IMR-90 (cell line): ENCODE data around the gene TXLNA. TPM values are rescaled to one million over a fixed set of nuclear protein-coding genes. Genes with fewer than 3 reads are reported as not detected.

Source experiments
- ATAC-seq: fragments of 200-7000 bp; cut with Tn5 transposase; 2 replicates; pipeline ENCODE4 v1.9.1; 2020; ENCODE audit warnings: low read depth, mild to moderate bottlenecking, moderate library complexity
- BruUV-seq: library from RNA; stranded (reverse); fragments of 400-500 nt; replicated peaks from 2 replicates; lab custom pipeline; 2021; lab: Mats Ljungman, UMichigan
- CTCF ChIA-PET: fragments of 300-600 bp; formaldehyde crosslinking; extraction: SDS; loops from one replicate; lab custom pipeline; 2021; ENCODE audit warnings: antibody characterized with exemption; lab: Yijun Ruan, JAX
- POLR2A ChIA-PET: fragments of 300-600 bp; sonication (Branson Sonifier 250); formaldehyde crosslinking; loops from one replicate; lab custom pipeline; 2022; ENCODE audit warnings: antibody characterized with exemption; ENCODE audit not compliant: unreplicated experiment; lab: Charles Lee
- DNase-seq: peaks from one replicate; pipeline ENCODE4 v3.0.0; 2013
- H2AFZ ChIP-seq: replicated peaks from 2 replicates; pipeline ENCODE3; 2013; ENCODE audit warnings: low read length, mild to moderate bottlenecking; ENCODE audit not compliant: poor library complexity
- H2AK5ac ChIP-seq: 2 replicates; pipeline ENCODE4 v1.6.1; 2013; ENCODE audit warnings: low read depth, low read length, inconsistent platforms
- H2AK9ac ChIP-seq: replicated peaks from 2 replicates; pipeline ENCODE3; 2013; ENCODE audit warnings: mild to moderate bottlenecking, low read depth, low read length, moderate library complexity; ENCODE audit not compliant: poor library complexity
- H2BK120ac ChIP-seq: 2 replicates; pipeline ENCODE4 v1.6.1; 2013; ENCODE audit warnings: low read depth, low read length, inconsistent platforms
- H2BK15ac ChIP-seq: 3 replicates; pipeline ENCODE4 v1.6.1; 2013; ENCODE audit warnings: low read depth, low read length, inconsistent platforms
- H2BK20ac ChIP-seq: 2 replicates; pipeline ENCODE4 v1.6.1; 2013; ENCODE audit warnings: low read depth, mild to moderate bottlenecking, inconsistent platforms, low read length, moderate library complexity
- H2BK5ac ChIP-seq: 2 replicates; pipeline ENCODE4 v1.6.1; 2013; ENCODE audit warnings: mild to moderate bottlenecking, low read depth, low read length, inconsistent platforms; ENCODE audit not compliant: poor library complexity, severe bottlenecking
- H3K14ac ChIP-seq: replicated peaks from 2 replicates; pipeline ENCODE4 v1.6.1; 2013; ENCODE audit warnings: low read depth, low read length, inconsistent platforms
- H3K18ac ChIP-seq: 2 replicates; pipeline ENCODE4 v1.6.1; 2013; ENCODE audit warnings: low read depth, low read length, control low read depth
- H3K23ac ChIP-seq: 2 replicates; pipeline ENCODE4 v1.6.1; 2013; ENCODE audit warnings: low read depth, low read length, inconsistent platforms
- H3K27ac ChIP-seq: 2 replicates; pipeline ENCODE4 v1.5.1; 2013; ENCODE audit warnings: mild to moderate bottlenecking, control low read depth, low read length; ENCODE audit not compliant: insufficient read depth
- H3K27me3 ChIP-seq: 2 replicates; pipeline ENCODE4 v1.6.1; 2013; ENCODE audit warnings: low read length; ENCODE audit not compliant: control insufficient read depth, insufficient read depth
- H3K36me3 ChIP-seq: 2 replicates; pipeline ENCODE4 v1.6.1; 2013; ENCODE audit warnings: low read length, mixed read lengths; ENCODE audit not compliant: control insufficient read depth, insufficient read depth
- H3K4ac ChIP-seq: 2 replicates; pipeline ENCODE4 v1.6.1; 2013; ENCODE audit warnings: low read depth, low read length, inconsistent platforms
- H3K4me1 ChIP-seq: 2 replicates; pipeline ENCODE4 v1.6.1; 2013; ENCODE audit warnings: low read length, mixed read lengths; ENCODE audit not compliant: control insufficient read depth, insufficient read depth
- H3K4me2 ChIP-seq: 2 replicates; pipeline ENCODE4 v1.6.1; 2013; ENCODE audit warnings: low read depth, mild to moderate bottlenecking, control low read depth, low read length, moderate library complexity
- H3K4me3 ChIP-seq: 2 replicates; pipeline ENCODE4 v1.5.1; 2013; ENCODE audit warnings: low read depth, mild to moderate bottlenecking, control low read depth, low read length, moderate library complexity; ENCODE audit not compliant: insufficient read depth
- H3K56ac ChIP-seq: 2 replicates; pipeline ENCODE4 v1.6.1; 2013; ENCODE audit warnings: low read length, inconsistent platforms; ENCODE audit not compliant: insufficient read depth; ENCODE audit errors: extremely low read depth
- H3K79me1 ChIP-seq, 2 experiments: 2 replicates each; pipeline ENCODE4 v1.6.1; 2013; ENCODE audit warnings: low read length in 2 of 2, inconsistent platforms in 1 of 2, low read depth in 1 of 2
- H3K9ac ChIP-seq: 2 replicates; pipeline ENCODE4 v1.6.1; 2013; ENCODE audit warnings: low read depth, low read length, control low read depth
- H3K9me1 ChIP-seq: 2 replicates; pipeline ENCODE4 v1.6.1; 2013; ENCODE audit warnings: low read length, inconsistent platforms; ENCODE audit not compliant: insufficient read depth
- H3K9me3 ChIP-seq: 2 replicates; pipeline ENCODE4 v1.6.1; 2013; ENCODE audit warnings: low read length; ENCODE audit not compliant: control insufficient read depth, insufficient read depth
- H4K20me1 ChIP-seq: 2 replicates; pipeline ENCODE4 v1.6.1; 2013; ENCODE audit warnings: low read length, inconsistent platforms; ENCODE audit not compliant: insufficient read depth
- H4K5ac ChIP-seq: 2 replicates; pipeline ENCODE4 v1.6.1; 2013; ENCODE audit warnings: mild to moderate bottlenecking, low read depth, low read length, control low read depth
- H4K8ac ChIP-seq, 2 experiments: 2 replicates each; pipeline ENCODE4 v1.6.1; 2013; ENCODE audit warnings: low read depth in 2 of 2, low read length in 2 of 2, control low read depth in 1 of 2, inconsistent platforms in 1 of 2
- H4K91ac ChIP-seq: 2 replicates; pipeline ENCODE4 v1.6.1; 2013; ENCODE audit warnings: low read depth, low read length, inconsistent platforms; ENCODE audit not compliant: insufficient read depth
- BHLHE40 ChIP-seq: fragments of 150-350 bp; IDR thresholded peaks from 2 replicates; pipeline ENCODE4 v1.6.1; 2016; ENCODE audit warnings: mild to moderate bottlenecking, low read depth, low read length
- CTCF ChIP-seq: conservative IDR thresholded peaks from 2 replicates; pipeline ENCODE4 v1.5.1; 2012; ENCODE audit warnings: mild to moderate bottlenecking, low read depth, low read length, improper control_type of control experiment
- MAFK ChIP-seq: IDR thresholded peaks from 2 replicates; pipeline ENCODE4 v1.6.1; 2012; ENCODE audit warnings: low read depth, low read length, improper control_type of control experiment
- MAZ ChIP-seq: IDR thresholded peaks from 2 replicates; pipeline ENCODE4 v1.6.1; 2012; ENCODE audit warnings: low read depth, mild to moderate bottlenecking, low read length, improper control_type of control experiment, moderate library complexity, borderline replicate concordance
- POLR2A ChIP-seq: IDR thresholded peaks from 2 replicates; pipeline ENCODE4 v1.6.1; 2012; ENCODE audit warnings: mild to moderate bottlenecking, low read depth, low read length
- RAD21 ChIP-seq: IDR thresholded peaks from 2 replicates; pipeline ENCODE4 v1.6.1; 2012; ENCODE audit warnings: low read length, improper control_type of control experiment
- USF2 ChIP-seq: fragments of 150-350 bp; IDR thresholded peaks from 2 replicates; pipeline ENCODE4 v1.6.1; 2017; ENCODE audit warnings: mild to moderate bottlenecking, antibody characterized with exemption, low read length, low read depth
- WGBS, 2 experiments: methylation state at CpG; one replicate each; pipeline versions ENCODE4 v1.1.5 to v1.1.7; 2013; ENCODE audit warnings: missing lambda C conversion rate in 2 of 2; ENCODE audit not compliant: insufficient read length in 1 of 2; ENCODE audit errors: extremely low coverage in 2 of 2; 5-methylcytosine and 5-hydroxymethylcytosine counted together
- dilution Hi-C: fragments of 300-500 bp; cut with HindIII; formaldehyde crosslinking; loops from one replicate; pipeline ENCODE4 v1.14.3; 2018; ENCODE audit warnings: low sequenced_read_pairs; ENCODE audit not compliant: unreplicated experiment
- in situ Hi-C: fragments of 300-500 bp; cut with MboI; formaldehyde crosslinking; loops from 3 replicates; pipeline ENCODE4 v1.14.3; 2019; ENCODE audit warnings: low sequenced_read_pairs, inconsistent platforms, mixed read lengths
- intact Hi-C: fragments of 100-400 bp; cut with micrococcal nuclease; formaldehyde crosslinking; loops from 2 replicates; pipeline ENCODE4 v1.10.0; 2022
- polyA plus RNA-seq, 3 experiments: library from polyadenylated mRNA; depleted of rRNA; stranded (reverse); fragments of >200 nt; gene quantifications; 2 replicates each; pipeline ENCODE4 v1.2.3, GENCODE V29; 2012; ENCODE audit warnings: low replicate concordance in 1 of 3
- total RNA-seq: library from RNA; depleted of rRNA; stranded (reverse); fragments of >200 nt; gene quantifications from 2 replicates; pipeline ENCODE4 v1.2.3, GENCODE V29; 2012

TXLNA gene
- total and polyA plus RNA-seq, 2 of the 4 experiments (the other 2 are of a cell fraction), result 47.6 to 102 TPM

DNA sequence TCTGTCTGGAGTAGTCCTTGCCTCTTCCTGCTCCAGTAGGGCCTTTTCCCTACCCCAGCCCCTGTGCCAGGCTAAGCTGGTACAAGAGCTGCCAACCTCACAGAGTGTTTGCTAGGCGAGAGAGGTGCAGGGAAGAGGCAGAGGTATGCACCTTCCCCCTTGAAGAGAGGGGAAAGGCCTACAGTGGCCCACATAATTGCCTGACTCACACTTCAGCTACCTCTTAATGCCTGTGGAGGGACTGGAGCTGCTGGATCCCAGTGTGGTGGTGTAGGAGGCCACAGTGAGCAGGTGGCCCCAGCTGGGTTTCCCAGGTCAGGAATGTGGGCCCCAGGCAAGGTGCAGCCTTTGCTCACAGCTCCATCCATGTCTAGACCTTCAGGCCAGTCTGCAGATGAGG, 17.6 kb downstream of the TXLNA start:
- no TSS peak for BruUV-seq
- no peak overlapping the region for H3K4ac ChIP-seq
- no peak overlapping the region for H3K4me3 ChIP-seq
- H2BK5ac ChIP-seq, result no peak overlapping the region
- H3K4me1 ChIP-seq, result peaks cover 31% of the 10 kb centered on the region
- H3K4me2 ChIP-seq, result no peak overlapping the region
- no CpG with 5 or more reads among the region's 1 CpG for WGBS, 2 experiments
- H2AK9ac ChIP-seq, result no peak overlapping the region
- in situ Hi-C loops (no loop called here), intact Hi-C loops (no loop called here), dilution Hi-C loops (no loop called here)
- TF ChIP-seq MAFK, result no peak
- no peak for TF ChIP-seq RAD21
- no peak for TF ChIP-seq MAZ
- TF ChIP-seq CTCF, result no peak
- peak; percentile 22; the same call in 1 of the 2 replicates for TF ChIP-seq POLR2A
- no peak for TF ChIP-seq USF2
- no peak for TF ChIP-seq BHLHE40
- H3K9ac ChIP-seq, result no peak overlapping the region
- no peak overlapping the region for H4K91ac ChIP-seq
- H3K27ac ChIP-seq, result no peak overlapping the region
- no peak overlapping the region for H4K8ac ChIP-seq
- no peak overlapping the region for H3K14ac ChIP-seq
- peaks cover 61% of the 10 kb centered on the region for H3K36me3 ChIP-seq
- H2BK15ac ChIP-seq, result no peak overlapping the region
- no peak overlapping the region for H4K5ac ChIP-seq
- no peak for ATAC-seq
- no peaks in the 10 kb centered on the region for H3K9me3 ChIP-seq
- CTCF ChIA-PET, result interaction anchor here (1.8 kb wide), 1 partner anchor 18 kb away, joined by 6 read pairs; no protein-coding TSS in a partner anchor
- H3K79me1 ChIP-seq, result peaks cover 14 to 67% of the 10 kb centered on the region in 2 experiments; a peak in 3 of 4 replicates
- peaks cover 16% of the 10 kb centered on the region; the same call in 1 of the 2 replicates for H3K9me1 ChIP-seq
- 0 out of 2 replicates have a peak, but pooled peaks cover 12% of the 10 kb centered on the region for H4K20me1 ChIP-seq
- no peak for DNase-seq
- no peak overlapping the region for H2BK120ac ChIP-seq
- H3K23ac ChIP-seq, result no peak overlapping the region
- no peak overlapping the region for H2AFZ ChIP-seq
- H2BK20ac ChIP-seq, result no peak overlapping the region
- H3K56ac ChIP-seq, result no peak overlapping the region
- no peaks in the 10 kb centered on the region for H3K27me3 ChIP-seq
- POLR2A ChIA-PET, result interaction anchor here (1.0 kb wide), 1 partner anchor 81 kb away, joined by 4 read pairs; no protein-coding TSS in a partner anchor
- no peak overlapping the region for H2AK5ac ChIP-seq
- H3K18ac ChIP-seq, result no peak overlapping the region
